IMR-90 (cell line): Measurements from ENCODE around the gene RCN2. TPM values are rescaled to one million over a fixed set of nuclear protein-coding genes. Genes with fewer than 3 reads are reported as not detected.

Source experiments
- ATAC-seq: fragments of 200-7000 bp; cut with Tn5 transposase; 2 replicates; pipeline ENCODE4 v1.9.1; 2020; ENCODE audit warnings: low read depth, mild to moderate bottlenecking, moderate library complexity
- Bru-seq: library from RNA; stranded (reverse); fragments of 400-500 nt; gene quantifications from one replicate; lab custom pipeline; 2021; lab: Mats Ljungman, UMichigan
- BruChase-seq, 2 experiments: library from RNA; stranded (reverse); fragments of 400-500 nt; gene quantifications; one replicate each; lab custom pipeline; 2021; lab: Mats Ljungman, UMichigan
- BruUV-seq: library from RNA; stranded (reverse); fragments of 400-500 nt; replicated peaks from 2 replicates; lab custom pipeline; 2021; lab: Mats Ljungman, UMichigan
- CTCF ChIA-PET: fragments of 300-600 bp; formaldehyde crosslinking; extraction: SDS; loops from one replicate; lab custom pipeline; 2021; ENCODE audit warnings: antibody characterized with exemption; lab: Yijun Ruan, JAX
- POLR2A ChIA-PET: fragments of 300-600 bp; sonication (Branson Sonifier 250); formaldehyde crosslinking; loops from one replicate; lab custom pipeline; 2022; ENCODE audit warnings: antibody characterized with exemption; ENCODE audit not compliant: unreplicated experiment; lab: Charles Lee
- DNase-seq: peaks from one replicate; pipeline ENCODE4 v3.0.0; 2013
- H2AFZ ChIP-seq: replicated peaks from 2 replicates; pipeline ENCODE3; 2013; ENCODE audit warnings: low read length, mild to moderate bottlenecking; ENCODE audit not compliant: poor library complexity
- H2AK5ac ChIP-seq: 2 replicates; pipeline ENCODE4 v1.6.1; 2013; ENCODE audit warnings: low read depth, low read length, inconsistent platforms
- H2AK9ac ChIP-seq: replicated peaks from 2 replicates; pipeline ENCODE3; 2013; ENCODE audit warnings: mild to moderate bottlenecking, low read depth, low read length, moderate library complexity; ENCODE audit not compliant: poor library complexity
- H2BK120ac ChIP-seq: 2 replicates; pipeline ENCODE4 v1.6.1; 2013; ENCODE audit warnings: low read depth, low read length, inconsistent platforms
- H2BK15ac ChIP-seq: 3 replicates; pipeline ENCODE4 v1.6.1; 2013; ENCODE audit warnings: low read depth, low read length, inconsistent platforms
- H2BK20ac ChIP-seq: 2 replicates; pipeline ENCODE4 v1.6.1; 2013; ENCODE audit warnings: low read depth, mild to moderate bottlenecking, inconsistent platforms, low read length, moderate library complexity
- H2BK5ac ChIP-seq: 2 replicates; pipeline ENCODE4 v1.6.1; 2013; ENCODE audit warnings: mild to moderate bottlenecking, low read depth, low read length, inconsistent platforms; ENCODE audit not compliant: poor library complexity, severe bottlenecking
- H3K14ac ChIP-seq: replicated peaks from 2 replicates; pipeline ENCODE4 v1.6.1; 2013; ENCODE audit warnings: low read depth, low read length, inconsistent platforms
- H3K18ac ChIP-seq: 2 replicates; pipeline ENCODE4 v1.6.1; 2013; ENCODE audit warnings: low read depth, low read length, control low read depth
- H3K23ac ChIP-seq: 2 replicates; pipeline ENCODE4 v1.6.1; 2013; ENCODE audit warnings: low read depth, low read length, inconsistent platforms
- H3K27ac ChIP-seq: 2 replicates; pipeline ENCODE4 v1.5.1; 2013; ENCODE audit warnings: mild to moderate bottlenecking, control low read depth, low read length; ENCODE audit not compliant: insufficient read depth
- H3K27me3 ChIP-seq: 2 replicates; pipeline ENCODE4 v1.6.1; 2013; ENCODE audit warnings: low read length; ENCODE audit not compliant: control insufficient read depth, insufficient read depth
- H3K36me3 ChIP-seq: 2 replicates; pipeline ENCODE4 v1.6.1; 2013; ENCODE audit warnings: low read length, mixed read lengths; ENCODE audit not compliant: control insufficient read depth, insufficient read depth
- H3K4ac ChIP-seq: 2 replicates; pipeline ENCODE4 v1.6.1; 2013; ENCODE audit warnings: low read depth, low read length, inconsistent platforms
- H3K4me1 ChIP-seq: 2 replicates; pipeline ENCODE4 v1.6.1; 2013; ENCODE audit warnings: low read length, mixed read lengths; ENCODE audit not compliant: control insufficient read depth, insufficient read depth
- H3K4me2 ChIP-seq: 2 replicates; pipeline ENCODE4 v1.6.1; 2013; ENCODE audit warnings: low read depth, mild to moderate bottlenecking, control low read depth, low read length, moderate library complexity
- H3K4me3 ChIP-seq: 2 replicates; pipeline ENCODE4 v1.5.1; 2013; ENCODE audit warnings: low read depth, mild to moderate bottlenecking, control low read depth, low read length, moderate library complexity; ENCODE audit not compliant: insufficient read depth
- H3K56ac ChIP-seq: 2 replicates; pipeline ENCODE4 v1.6.1; 2013; ENCODE audit warnings: low read length, inconsistent platforms; ENCODE audit not compliant: insufficient read depth; ENCODE audit errors: extremely low read depth
- H3K79me1 ChIP-seq, 2 experiments: 2 replicates each; pipeline ENCODE4 v1.6.1; 2013; ENCODE audit warnings: low read length in 2 of 2, inconsistent platforms in 1 of 2, low read depth in 1 of 2
- H3K9ac ChIP-seq: 2 replicates; pipeline ENCODE4 v1.6.1; 2013; ENCODE audit warnings: low read depth, low read length, control low read depth
- H3K9me1 ChIP-seq: 2 replicates; pipeline ENCODE4 v1.6.1; 2013; ENCODE audit warnings: low read length, inconsistent platforms; ENCODE audit not compliant: insufficient read depth
- H3K9me3 ChIP-seq: 2 replicates; pipeline ENCODE4 v1.6.1; 2013; ENCODE audit warnings: low read length; ENCODE audit not compliant: control insufficient read depth, insufficient read depth
- H4K20me1 ChIP-seq: 2 replicates; pipeline ENCODE4 v1.6.1; 2013; ENCODE audit warnings: low read length, inconsistent platforms; ENCODE audit not compliant: insufficient read depth
- H4K5ac ChIP-seq: 2 replicates; pipeline ENCODE4 v1.6.1; 2013; ENCODE audit warnings: mild to moderate bottlenecking, low read depth, low read length, control low read depth
- H4K8ac ChIP-seq, 2 experiments: 2 replicates each; pipeline ENCODE4 v1.6.1; 2013; ENCODE audit warnings: low read depth in 2 of 2, low read length in 2 of 2, control low read depth in 1 of 2, inconsistent platforms in 1 of 2
- H4K91ac ChIP-seq: 2 replicates; pipeline ENCODE4 v1.6.1; 2013; ENCODE audit warnings: low read depth, low read length, inconsistent platforms; ENCODE audit not compliant: insufficient read depth
- BHLHE40 ChIP-seq: fragments of 150-350 bp; IDR thresholded peaks from 2 replicates; pipeline ENCODE4 v1.6.1; 2016; ENCODE audit warnings: mild to moderate bottlenecking, low read depth, low read length
- CHD1 ChIP-seq: IDR thresholded peaks from 2 replicates; pipeline ENCODE4 v1.6.1; 2012; ENCODE audit warnings: low read depth, low read length, improper control_type of control experiment
- FOS ChIP-seq: fragments of 150-350 bp; IDR thresholded peaks from 2 replicates; pipeline ENCODE4 v1.6.1; 2016; ENCODE audit warnings: low read depth, low read length
- MAZ ChIP-seq: IDR thresholded peaks from 2 replicates; pipeline ENCODE4 v1.6.1; 2012; ENCODE audit warnings: low read depth, mild to moderate bottlenecking, low read length, improper control_type of control experiment, moderate library complexity, borderline replicate concordance
- MXI1 ChIP-seq: IDR thresholded peaks from 2 replicates; pipeline ENCODE4 v1.6.1; 2012; ENCODE audit warnings: low read depth, mild to moderate bottlenecking, low read length, moderate library complexity, borderline replicate concordance
- NFE2L2 ChIP-seq: fragments of 150-350 bp; IDR thresholded peaks from 2 replicates; pipeline ENCODE4 v1.6.1; 2016; ENCODE audit warnings: low read depth, mild to moderate bottlenecking, low read length
- POLR2A ChIP-seq: IDR thresholded peaks from 2 replicates; pipeline ENCODE4 v1.6.1; 2012; ENCODE audit warnings: mild to moderate bottlenecking, low read depth, low read length
- WGBS, 2 experiments: methylation state at CpG; one replicate each; pipeline versions ENCODE4 v1.1.5 to v1.1.7; 2013; ENCODE audit warnings: missing lambda C conversion rate in 2 of 2; ENCODE audit not compliant: insufficient read length in 1 of 2; ENCODE audit errors: extremely low coverage in 2 of 2; 5-methylcytosine and 5-hydroxymethylcytosine counted together
- dilution Hi-C: fragments of 300-500 bp; cut with HindIII; formaldehyde crosslinking; loops from one replicate; pipeline ENCODE4 v1.14.3; 2018; ENCODE audit warnings: low sequenced_read_pairs; ENCODE audit not compliant: unreplicated experiment
- in situ Hi-C: fragments of 300-500 bp; cut with MboI; formaldehyde crosslinking; loops from 3 replicates; pipeline ENCODE4 v1.14.3; 2019; ENCODE audit warnings: low sequenced_read_pairs, inconsistent platforms, mixed read lengths
- intact Hi-C: fragments of 100-400 bp; cut with micrococcal nuclease; formaldehyde crosslinking; loops from 2 replicates; pipeline ENCODE4 v1.10.0; 2022
- long read RNA-seq: library from polyadenylated mRNA; unstranded; transcript quantifications from one replicate; pipeline ENCODE4 v2.0.0, GENCODE V29; 2021; ENCODE audit not compliant: unreplicated experiment
- polyA plus RNA-seq, 3 experiments: library from polyadenylated mRNA; depleted of rRNA; stranded (reverse); fragments of >200 nt; gene quantifications; 2 replicates each; pipeline ENCODE4 v1.2.3, GENCODE V29; 2012; ENCODE audit warnings: low replicate concordance in 1 of 3
- total RNA-seq: library from RNA; depleted of rRNA; stranded (reverse); fragments of >200 nt; gene quantifications from 2 replicates; pipeline ENCODE4 v1.2.3, GENCODE V29; 2012; rRNA removed
- TF ChIP-seq, protein P1 (sequence below): conservative IDR thresholded peaks from 2 replicates; pipeline ENCODE4 v1.5.1; 2012; ENCODE audit warnings: mild to moderate bottlenecking, low read depth, low read length, improper control_type of control experiment
- TF ChIP-seq, protein P2 (sequence below): fragments of 150-350 bp; IDR thresholded peaks from 2 replicates; pipeline ENCODE4 v1.6.1; 2017; ENCODE audit warnings: mild to moderate bottlenecking, antibody characterized with exemption, low read length, low read depth

The RCN2 gene, protein sequence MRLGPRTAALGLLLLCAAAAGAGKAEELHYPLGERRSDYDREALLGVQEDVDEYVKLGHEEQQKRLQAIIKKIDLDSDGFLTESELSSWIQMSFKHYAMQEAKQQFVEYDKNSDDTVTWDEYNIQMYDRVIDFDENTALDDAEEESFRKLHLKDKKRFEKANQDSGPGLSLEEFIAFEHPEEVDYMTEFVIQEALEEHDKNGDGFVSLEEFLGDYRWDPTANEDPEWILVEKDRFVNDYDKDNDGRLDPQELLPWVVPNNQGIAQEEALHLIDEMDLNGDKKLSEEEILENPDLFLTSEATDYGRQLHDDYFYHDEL
- total RNA-seq (12.0 and 26.1 TPM in 2 replicates), polyA plus RNA-seq (2012; rRNA removed) (55.7 and 56.5 TPM in 2 replicates), Bru-seq, nascent RNA (percentile 68 among the genes with signal in this experiment), BruChase-seq, experiment 1, labeled RNA remaining after a 6-hour chase (percentile 72 among the genes with signal in this experiment), BruChase-seq, experiment 2, labeled RNA remaining after a 2-hour chase (percentile 63 among the genes with signal in this experiment)
- 12.3 and 23.1 TPM in 2 replicates for polyA plus RNA-seq (2012; cell fraction: cytosol; rRNA removed)
- 6.3 and 15.7 TPM in 2 replicates for polyA plus RNA-seq (2012; cell fraction: nucleus; rRNA removed; ENCODE audit: low replicate concordance)
- long read RNA-seq, full-length matches to known transcripts = 222 of 231 reads
- long read RNA-seq, partial matches to known transcripts = 1 of 231 reads
- long read RNA-seq, other reads (novel, unspliced or antisense) = 8 of 231 reads

DNA sequence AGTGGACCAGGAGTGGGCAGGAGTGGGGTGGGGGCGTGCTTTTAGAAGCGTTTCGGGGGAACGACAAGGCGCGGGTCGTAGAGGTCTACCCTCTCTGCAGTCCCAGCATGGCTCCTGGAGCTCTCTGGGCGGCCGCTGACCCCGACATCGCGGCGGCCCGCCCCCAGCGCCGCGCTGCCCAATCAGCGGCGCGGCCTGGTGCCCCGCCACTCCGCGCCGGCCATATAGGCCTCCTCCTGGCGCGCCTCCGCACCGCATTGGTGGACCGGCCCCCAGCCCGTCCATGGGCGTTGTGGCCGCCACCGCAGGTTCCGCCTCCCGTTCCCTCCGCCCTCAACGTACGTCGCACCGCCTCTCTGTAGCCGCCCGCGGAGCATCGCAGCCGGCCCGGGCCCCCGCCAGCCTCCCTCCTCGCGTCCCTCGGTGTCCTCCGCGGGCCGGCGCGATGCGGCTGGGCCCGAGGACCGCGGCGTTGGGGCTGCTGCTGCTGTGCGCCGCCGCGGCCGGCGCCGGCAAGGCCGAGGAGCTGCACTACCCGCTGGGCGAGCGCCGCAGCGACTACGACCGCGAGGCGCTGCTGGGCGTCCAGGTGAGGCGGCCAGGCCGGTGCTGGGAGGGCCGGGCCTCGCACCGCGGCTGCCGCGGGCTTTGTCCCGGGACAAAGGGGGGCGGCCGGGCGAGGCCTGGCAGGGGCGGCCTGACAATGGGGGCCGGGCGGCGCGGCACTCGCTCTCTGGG, at the start of gene RCN2:
TSS of gene RCN2 (plus strand) at position 353 of the 738 bp plus-strand sequence. CDS start at position 446, 93 bp downstream.
- Histone ChIP-seq H2BK5ac (peak within 1 kb of the TSS; percentile 73), H3K36me3 (peaks cover 7% of the 10 kb centered on the region), H4K91ac (peak within 1 kb of the TSS; percentile 87; the same call in 1 of the 2 replicates), H3K4me1 (0 out of 2 replicates have a peak, but pooled peaks cover 3% of the 10 kb centered on the region), H3K4me3 (peak within 1 kb of the TSS; percentile 69), H3K27ac (peak within 1 kb of the TSS; percentile 70), H3K4me2 (peak within 1 kb of the TSS; percentile 91), H3K23ac (peak within 1 kb of the TSS; percentile 86), H2BK120ac (peak within 1 kb of the TSS; percentile 65; the same call in 1 of the 2 replicates), H2BK15ac (peak within 1 kb of the TSS; percentile 84; the same call in 1 of the 3 replicates), H2AFZ (peak within 1 kb of the TSS; percentile 99), H3K9me3 (no peaks in the 10 kb centered on the region), H4K20me1 (no peaks in the 10 kb centered on the region), H4K5ac (peak within 1 kb of the TSS; percentile 77), H3K18ac (peak within 1 kb of the TSS; percentile 17; the same call in 1 of the 2 replicates), H3K4ac (peak within 1 kb of the TSS; percentile 92), H2BK20ac (no peak within 1 kb of the TSS), H3K9ac (peak within 1 kb of the TSS; percentile 96), H3K56ac (peak within 1 kb of the TSS; percentile 78; the same call in 1 of the 2 replicates), H3K9me1 (no peaks in the 10 kb centered on the region), H2AK9ac (peak within 1 kb of the TSS; percentile 92), H3K79me1 (peaks cover 11 to 18% of the 10 kb centered on the region in 2 experiments), H3K27me3 (no peaks in the 10 kb centered on the region; the same call in 1 of the 2 replicates), H3K14ac (peak within 1 kb of the TSS; percentile 97), H2AK5ac (no peak within 1 kb of the TSS), H4K8ac (peak within 1 kb of the TSS; percentile 87 to 99)
- 0% methylated on average over 71 of the region's 96 CpGs; no CpG with 5 or more reads in 1 of the 2 experiments for WGBS, 2 experiments
- POLR2A ChIA-PET = interaction anchor here (0.6 kb wide), 1 partner anchor 1959 kb away, joined by 3 read pairs; no protein-coding TSS in a partner anchor
- 0 out of 2 replicates have a peak, but pooled peaks have one; percentile 71 for TF ChIP-seq MXI1
- TF ChIP-seq FOS = 0 out of 2 replicates have a peak, but pooled peaks have one; percentile 8
- no peak for TF ChIP-seq NFE2L2
- TF ChIP-seq POLR2A = 0 out of 2 replicates have a peak, but pooled peaks have one; percentile 24
- TF ChIP-seq, protein P1, sequence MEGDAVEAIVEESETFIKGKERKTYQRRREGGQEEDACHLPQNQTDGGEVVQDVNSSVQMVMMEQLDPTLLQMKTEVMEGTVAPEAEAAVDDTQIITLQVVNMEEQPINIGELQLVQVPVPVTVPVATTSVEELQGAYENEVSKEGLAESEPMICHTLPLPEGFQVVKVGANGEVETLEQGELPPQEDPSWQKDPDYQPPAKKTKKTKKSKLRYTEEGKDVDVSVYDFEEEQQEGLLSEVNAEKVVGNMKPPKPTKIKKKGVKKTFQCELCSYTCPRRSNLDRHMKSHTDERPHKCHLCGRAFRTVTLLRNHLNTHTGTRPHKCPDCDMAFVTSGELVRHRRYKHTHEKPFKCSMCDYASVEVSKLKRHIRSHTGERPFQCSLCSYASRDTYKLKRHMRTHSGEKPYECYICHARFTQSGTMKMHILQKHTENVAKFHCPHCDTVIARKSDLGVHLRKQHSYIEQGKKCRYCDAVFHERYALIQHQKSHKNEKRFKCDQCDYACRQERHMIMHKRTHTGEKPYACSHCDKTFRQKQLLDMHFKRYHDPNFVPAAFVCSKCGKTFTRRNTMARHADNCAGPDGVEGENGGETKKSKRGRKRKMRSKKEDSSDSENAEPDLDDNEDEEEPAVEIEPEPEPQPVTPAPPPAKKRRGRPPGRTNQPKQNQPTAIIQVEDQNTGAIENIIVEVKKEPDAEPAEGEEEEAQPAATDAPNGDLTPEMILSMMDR = no peak
- TF ChIP-seq, protein P2, sequence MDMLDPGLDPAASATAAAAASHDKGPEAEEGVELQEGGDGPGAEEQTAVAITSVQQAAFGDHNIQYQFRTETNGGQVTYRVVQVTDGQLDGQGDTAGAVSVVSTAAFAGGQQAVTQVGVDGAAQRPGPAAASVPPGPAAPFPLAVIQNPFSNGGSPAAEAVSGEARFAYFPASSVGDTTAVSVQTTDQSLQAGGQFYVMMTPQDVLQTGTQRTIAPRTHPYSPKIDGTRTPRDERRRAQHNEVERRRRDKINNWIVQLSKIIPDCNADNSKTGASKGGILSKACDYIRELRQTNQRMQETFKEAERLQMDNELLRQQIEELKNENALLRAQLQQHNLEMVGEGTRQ = no peak
- no peak for TF ChIP-seq BHLHE40
- no peak for TF ChIP-seq CHD1
- peak; percentile 81; the same call in 1 of the 2 replicates for TF ChIP-seq MAZ
- dilution Hi-C loops = no loop called here
- BruUV-seq = no TSS peak
- ATAC-seq = peak; percentile 100
- DNase-seq = peak; percentile 90
- in situ Hi-C loops = no loop called here
- CTCF ChIA-PET = interaction anchor here (1.3 kb wide), 1 partner anchor 10 kb away, joined by 5 read pairs; no protein-coding TSS in a partner anchor
- intact Hi-C loops = no loop called here
